Pancreas (tissue), 10 donors: ENCODE measurements around the gene ASCL3. TPM values are rescaled to one million over a fixed set of nuclear protein-coding genes. Genes with fewer than 3 reads are reported as not detected.

Source experiments
- ATAC-seq, 4 donors: fragments of 200-7000 bp; cut with Tn5 transposase; one replicate each; pipeline versions ENCODE4 v1.8.0 to v1.9.1; 2020; ENCODE audit warnings: mild to moderate bottlenecking in 4 of 4, moderate library complexity in 4 of 4
- DNase-seq, 6 donors: peaks; one replicate each; pipeline ENCODE4 v3.0.0-alpha.2; 2020
- FAIRE-seq: peaks from 2 replicates; lab custom pipeline; 2012; peaks lifted over from hg19 to GRCh38; lab: Jason Lieb, UNC
- H3K27ac ChIP-seq, 4 donors: fragments of 200-600 bp; sonication (generic); 1 replicate in 3 of 4; 2 replicates in 1 of 4; pipeline versions ENCODE4 v1.5.0 to v1.8.0; 2020
- H3K27me3 ChIP-seq, 4 donors: fragments of 200-600 bp; one replicate each; pipeline ENCODE4 v1.8.0; 2021
- H3K36me3 ChIP-seq, 3 donors: fragments of 200-600 bp; sonication (generic) in 1 of 3; one replicate each; pipeline versions ENCODE4 v1.5.0 to v1.8.0; 2020 to 2021
- H3K4me1 ChIP-seq, 3 donors: fragments of 200-600 bp; one replicate each; pipeline ENCODE4 v1.8.0; 2021
- H3K4me3 ChIP-seq, 4 donors: fragments of 200-600 bp; sonication (generic) in 2 of 4; one replicate each; pipeline versions ENCODE4 v1.5.0 to v1.8.0; 2020 to 2021
- H3K9me3 ChIP-seq, 4 donors: fragments of 200-600 bp; one replicate each; pipeline ENCODE4 v1.8.0; 2021
- CTCF ChIP-seq, 4 donors: fragments of 200-600 bp; sonication (generic) in 3 of 4; IDR thresholded peaks; one replicate each; pipeline versions ENCODE4 v1.5.0 to v1.8.0; 2021; ENCODE audit warnings: antibody characterized with exemption in 4 of 4
- whole genome bisulfite sequencing, 2 donors: extraction: QIAGEN DNeasy Blood & Tissue Kit; methylation state at CpG; one replicate each; pipeline ENCODE4 v1.1.7; 2013; 5-methylcytosine and 5-hydroxymethylcytosine counted together
- intact Hi-C, 3 donors: fragments of 100-400 bp; cut with DNase I; formaldehyde crosslinking; loops; one replicate each; pipeline versions ENCODE4 v1.11.1 to v1.14.2; 2022
- polyA plus RNA-seq, 2 donors: library from polyadenylated mRNA; stranded (reverse); fragments of 200-250 nt; gene quantifications; one replicate each; pipeline ENCODE4 v1.2.3, GENCODE V29; 2013
- total RNA-seq, 6 donors: library from RNA; stranded (reverse); fragmentation: NEBNext Ultra II Directional in 4 of 6; extraction: Animal tissue kit (Norgen Biotek cat#: 25700) in 4 of 6; gene quantifications; one replicate each; pipeline versions ENCODE4 v1.2.1 to v1.2.4, GENCODE V29; 2021 to 2023
- donor health status: healthy with polysubstance abuse.
- donor health status: DM: no; HTN: no; CAD: no; lungs with moderate emphysema.
- donor health status: DM: no; HTN: no; CAD: no.
- donor health status: control.
- donor health status: control.
- donor health status: Bipolar disorder and iron deficiency.
- donor health status: DM: yes; HTN: yes; CAD: no.
- donor health status: DM: no; HTN: no; CAD: no.
- donor health status: DM: no; HTN: no; CAD: no.
- donor health status: DM: yes; HTN: yes; CAD: no.

ASCL3 gene
- total and polyA plus RNA-seq, 8 donors: 0.34 TPM; not detected in 7

GRCh38 chr11:8956860-8957259 is 14.0 kb upstream of the ASCL3 start:
- intact Hi-C loops: no loop called here
- Histone ChIP-seq H3K9me3 (no peaks in the 10 kb centered on the region), H3K27ac (no peak overlapping the region), H3K27me3 (no peaks in the 10 kb centered on the region), H3K4me1 (peaks cover 0 to 3% (median 0%) of the 10 kb centered on the region in 3 donors), H3K36me3 (peaks cover 0 to 18% (median 3%) of the 10 kb centered on the region in 3 donors), H3K4me3 (no peak overlapping the region)
- TF ChIP-seq CTCF (IDR thresholded peaks at IDR 0.05): no peak
- DNase-seq: no peak
- no peak for ATAC-seq
- FAIRE-seq: no peak
- WGBS, 2 donors: 84 to 85% methylated on average over 4 of the region's 4 CpGs

- no peak for ATAC-seq
- H3K27ac ChIP-seq: no peak overlapping the region
- peaks cover 0 to 27% (median 10%) of the 10 kb centered on the region in 3 donors for H3K36me3 ChIP-seq
- intact Hi-C loops: no loop called here
- no peak overlapping the region for H3K4me3 ChIP-seq
- H3K4me1 ChIP-seq: no peaks in the 10 kb centered on the region
- H3K9me3 ChIP-seq: no peaks in the 10 kb centered on the region
- FAIRE-seq: no peak
- no peak for DNase-seq
- H3K27me3 ChIP-seq: no peaks in the 10 kb centered on the region
- no peak for TF ChIP-seq CTCF (IDR thresholded peaks at IDR 0.05)
- 71 to 76% methylated on average over 3 of the region's 3 CpGs for WGBS, 2 donors
Observed at GRCh38 chr11:8948886-8949285, 6.1 kb upstream of the ASCL3 start.

- ATAC-seq (no peak), FAIRE-seq (no peak), DNase-seq (no peak)
- H3K4me3 ChIP-seq: no peak overlapping the region
- peaks cover 0 to 17% (median 7%) of the 10 kb centered on the region in 3 donors for H3K36me3 ChIP-seq
- no peaks in the 10 kb centered on the region for H3K4me1 ChIP-seq
- 80 to 83% methylated on average over 4 of the region's 4 CpGs for WGBS, 2 donors
- H3K27me3 ChIP-seq: no peaks in the 10 kb centered on the region
- no peaks in the 10 kb centered on the region for H3K9me3 ChIP-seq
- intact Hi-C loops: no loop called here
- H3K27ac ChIP-seq: no peak overlapping the region
- TF ChIP-seq CTCF (IDR thresholded peaks at IDR 0.05): no peak
Observed at GRCh38 chr11:8947230-8947943, 4.6 kb upstream of the ASCL3 start.

GRCh38 chr11:8941341-8942103 is 1.3 kb downstream of the ASCL3 start:
- ATAC-seq (no peak), FAIRE-seq (no peak)

More at GRCh38 chr11:8941341-8942103, 1.3 kb downstream of the ASCL3 start:
- 56 to 61% methylated on average over 8 of the region's 8 CpGs for WGBS, 2 donors
- H3K9me3 ChIP-seq: no peaks in the 10 kb centered on the region
- no peaks in the 10 kb centered on the region for H3K4me1 ChIP-seq
- no peaks in the 10 kb centered on the region for H3K27me3 ChIP-seq
- H3K4me3 ChIP-seq: no peak overlapping the region
- no peak for DNase-seq
- no peaks in the 10 kb centered on the region for H3K36me3 ChIP-seq
- no peak overlapping the region for H3K27ac ChIP-seq
- intact Hi-C loops: no loop called here
- TF ChIP-seq CTCF (IDR thresholded peaks at IDR 0.05): no peak
